ENCODE measurements around the gene NAT14. TPM values are rescaled to one million over a fixed set of nuclear protein-coding genes. Genes with fewer than 3 reads are reported as not detected.
A peak's percentile ranks its signal among the peaks of the same experiment; 100 is the strongest.

NAT14 gene
- total RNA-seq, 1 experiment from 2014 or later = 49.6 TPM

- no peak for TF ChIP-seq CTCF (IDR thresholded peaks at IDR 0.05; ENCODE audit: unreplicated experiment)
- intact Hi-C loops (cut with micrococcal nuclease; ENCODE audit: unreplicated experiment) = no loop called here
- no peak overlapping the region for H3K4me3 Mint-ChIP-seq (ENCODE audit: low read depth, unreplicated experiment)
- BruUV-seq (replicated peaks) = no TSS peak
- peaks cover 61% of the 10 kb centered on the region for H3K36me3 Mint-ChIP-seq (ENCODE audit: insufficient read depth, unreplicated experiment)
- no peaks in the 10 kb centered on the region for H3K9me3 Mint-ChIP-seq (ENCODE audit: low read depth, unreplicated experiment)
- peaks cover 28% of the 10 kb centered on the region for H3K4me1 Mint-ChIP-seq (ENCODE audit: low read depth, unreplicated experiment)
- no peaks in the 10 kb centered on the region for H3K27me3 Mint-ChIP-seq (ENCODE audit: unreplicated experiment)
- peak overlapping the region; percentile 12 for H3K27ac Mint-ChIP-seq (ENCODE audit: unreplicated experiment)
- CTCF ChIA-PET = interaction anchor here (0.6 to 0.7 kb wide), 2 partner anchors 204 to 444 kb away, joined by 3 to 4 read pairs; no protein-coding TSS in a partner anchor
- DNase-seq = no peak
Observed at GRCh38 chr19:55479451-55480230, 5.3 kb upstream of the NAT14 start.

GRCh38 chr19:55481148-55481793 lies 3.7 kb upstream of the NAT14 start:
- H3K36me3 Mint-ChIP-seq (ENCODE audit: insufficient read depth, unreplicated experiment) = peaks cover 67% of the 10 kb centered on the region
- no peak for TF ChIP-seq CTCF (IDR thresholded peaks at IDR 0.05; ENCODE audit: unreplicated experiment)
- no peak overlapping the region for H3K4me3 Mint-ChIP-seq (ENCODE audit: low read depth, unreplicated experiment)
- peaks cover 35% of the 10 kb centered on the region for H3K4me1 Mint-ChIP-seq (ENCODE audit: low read depth, unreplicated experiment)
- DNase-seq = no peak
- H3K27ac Mint-ChIP-seq (ENCODE audit: unreplicated experiment) = no peak overlapping the region
- CTCF ChIA-PET = no interaction called here
- no TSS peak for BruUV-seq (replicated peaks)
- no peaks in the 10 kb centered on the region for H3K9me3 Mint-ChIP-seq (ENCODE audit: low read depth, unreplicated experiment)
- H3K27me3 Mint-ChIP-seq (ENCODE audit: unreplicated experiment) = no peaks in the 10 kb centered on the region
- intact Hi-C loops (cut with micrococcal nuclease; ENCODE audit: unreplicated experiment) = no loop called here

GRCh38 chr19:55481794-55482155 lies 3.2 kb upstream of the NAT14 start:
- H3K27ac Mint-ChIP-seq (ENCODE audit: unreplicated experiment) = no peak overlapping the region
- H3K4me1 Mint-ChIP-seq (ENCODE audit: low read depth, unreplicated experiment) = peaks cover 37% of the 10 kb centered on the region
- CTCF ChIA-PET = no interaction called here

More at GRCh38 chr19:55481794-55482155, 3.2 kb upstream of the NAT14 start:
- Mint-ChIP-seq H3K4me3 (ENCODE audit: low read depth, unreplicated experiment) (no peak overlapping the region), H3K27me3 (ENCODE audit: unreplicated experiment) (no peaks in the 10 kb centered on the region), H3K36me3 (ENCODE audit: insufficient read depth, unreplicated experiment) (peaks cover 63% of the 10 kb centered on the region), H3K9me3 (ENCODE audit: low read depth, unreplicated experiment) (no peaks in the 10 kb centered on the region)
- TF ChIP-seq CTCF (IDR thresholded peaks at IDR 0.05; ENCODE audit: unreplicated experiment) = no peak
- no TSS peak for BruUV-seq (replicated peaks)
- DNase-seq = no peak
- intact Hi-C loops (cut with micrococcal nuclease; ENCODE audit: unreplicated experiment) = no loop called here

All from Calu3 (cell line).